ENCODE measurements around the gene SUFU. TPM values are rescaled to one million over a fixed set of nuclear protein-coding genes. Genes with fewer than 3 reads are reported as not detected.

The SUFU gene
- total and polyA plus RNA-seq, 2 of the 13 experiments (the other 11 are each of a cell fraction or from before 2014, with no cell fraction given) = 2.9 to 5.5 TPM

DNA sequence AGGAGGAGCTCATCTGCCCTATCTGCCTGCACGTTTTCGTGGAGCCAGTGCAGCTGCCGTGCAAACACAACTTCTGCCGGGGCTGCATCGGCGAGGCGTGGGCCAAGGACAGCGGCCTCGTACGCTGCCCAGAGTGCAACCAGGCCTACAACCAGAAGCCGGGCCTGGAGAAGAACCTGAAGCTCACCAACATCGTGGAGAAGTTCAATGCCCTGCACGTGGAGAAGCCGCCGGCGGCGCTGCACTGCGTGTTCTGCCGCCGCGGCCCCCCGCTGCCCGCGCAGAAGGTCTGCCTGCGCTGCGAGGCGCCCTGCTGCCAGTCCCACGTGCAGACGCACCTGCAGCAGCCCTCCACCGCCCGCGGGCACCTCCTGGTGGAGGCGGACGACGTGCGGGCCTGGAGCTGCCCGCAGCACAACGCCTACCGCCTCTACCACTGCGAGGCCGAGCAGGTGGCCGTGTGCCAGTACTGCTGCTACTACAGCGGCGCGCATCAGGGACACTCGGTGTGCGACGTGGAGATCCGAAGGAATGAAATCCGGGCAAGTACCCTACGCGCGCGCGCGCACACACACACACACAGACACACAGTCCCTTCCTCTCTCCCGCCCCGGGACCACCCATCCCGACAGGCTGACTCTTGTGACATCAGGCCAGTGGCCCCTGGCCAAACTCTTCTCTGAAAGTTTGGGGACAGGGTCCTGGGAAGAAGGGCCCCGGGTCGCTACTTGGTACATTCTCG lies 141.0 kb downstream of the SUFU start (continued):
- TF ChIP-seq, protein P1, sequence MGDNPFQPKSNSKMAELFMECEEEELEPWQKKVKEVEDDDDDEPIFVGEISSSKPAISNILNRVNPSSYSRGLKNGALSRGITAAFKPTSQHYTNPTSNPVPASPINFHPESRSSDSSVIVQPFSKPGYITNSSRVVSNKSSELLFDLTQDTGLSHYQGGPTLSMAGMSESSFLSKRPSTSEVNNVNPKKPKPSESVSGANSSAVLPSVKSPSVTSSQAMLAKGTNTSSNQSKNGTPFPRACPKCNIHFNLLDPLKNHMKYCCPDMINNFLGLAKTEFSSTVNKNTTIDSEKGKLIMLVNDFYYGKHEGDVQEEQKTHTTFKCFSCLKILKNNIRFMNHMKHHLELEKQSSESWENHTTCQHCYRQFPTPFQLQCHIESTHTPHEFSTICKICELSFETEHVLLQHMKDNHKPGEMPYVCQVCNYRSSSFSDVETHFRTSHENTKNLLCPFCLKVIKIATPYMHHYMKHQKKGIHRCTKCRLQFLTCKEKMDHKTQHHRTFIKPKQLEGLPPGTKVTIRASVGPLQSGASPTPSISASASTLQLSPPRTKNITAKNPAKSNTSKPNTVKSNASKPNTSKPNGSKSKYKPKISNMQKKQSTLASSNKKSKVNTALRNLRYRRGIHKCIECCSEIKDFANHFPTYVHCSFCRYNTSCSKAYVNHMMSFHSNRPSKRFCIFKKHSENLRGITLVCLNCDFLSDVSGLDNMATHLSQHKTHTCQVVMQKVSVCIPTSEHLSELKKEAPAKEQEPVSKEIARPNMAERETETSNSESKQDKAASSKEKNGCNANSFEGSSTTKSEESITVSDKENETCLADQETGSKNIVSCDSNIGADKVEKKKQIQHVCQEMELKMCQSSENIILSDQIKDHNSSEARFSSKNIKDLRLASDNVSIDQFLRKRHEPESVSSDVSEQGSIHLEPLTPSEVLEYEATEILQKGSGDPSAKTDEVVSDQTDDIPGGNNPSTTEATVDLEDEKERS (CRISPR knock-in tag; IDR thresholded peaks at IDR 0.05) = no peak
- peak; percentile 89 for TF ChIP-seq RAD21 (CRISPR knock-in tag; IDR thresholded peaks at IDR 0.05)
- TF ChIP-seq TCF7L2 (IDR thresholded peaks at IDR 0.05; ENCODE audit: low read depth, low read length) = no peak
- TF ChIP-seq ZBTB38 (CRISPR knock-in tag; IDR thresholded peaks at IDR 0.05) = peak; percentile 78
- peak; percentile 14; the same call in 1 of the 2 replicates for TF ChIP-seq HNF4A (CRISPR knock-in tag; IDR thresholded peaks at IDR 0.05)
- peak; percentile 67 for TF ChIP-seq KMT2A (CRISPR knock-in tag; IDR thresholded peaks at IDR 0.05)
- peak; percentile 96; the same call in 1 of the 2 replicates for TF ChIP-seq ZSCAN20 (CRISPR knock-in tag; IDR thresholded peaks at IDR 0.05; ENCODE audit: borderline replicate concordance)
- TF ChIP-seq, protein P2, sequence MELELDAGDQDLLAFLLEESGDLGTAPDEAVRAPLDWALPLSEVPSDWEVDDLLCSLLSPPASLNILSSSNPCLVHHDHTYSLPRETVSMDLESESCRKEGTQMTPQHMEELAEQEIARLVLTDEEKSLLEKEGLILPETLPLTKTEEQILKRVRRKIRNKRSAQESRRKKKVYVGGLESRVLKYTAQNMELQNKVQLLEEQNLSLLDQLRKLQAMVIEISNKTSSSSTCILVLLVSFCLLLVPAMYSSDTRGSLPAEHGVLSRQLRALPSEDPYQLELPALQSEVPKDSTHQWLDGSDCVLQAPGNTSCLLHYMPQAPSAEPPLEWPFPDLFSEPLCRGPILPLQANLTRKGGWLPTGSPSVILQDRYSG (CRISPR knock-in tag; IDR thresholded peaks at IDR 0.05) = peak; percentile 95; the same call in 1 of the 2 replicates
- TF ChIP-seq, protein P3, sequence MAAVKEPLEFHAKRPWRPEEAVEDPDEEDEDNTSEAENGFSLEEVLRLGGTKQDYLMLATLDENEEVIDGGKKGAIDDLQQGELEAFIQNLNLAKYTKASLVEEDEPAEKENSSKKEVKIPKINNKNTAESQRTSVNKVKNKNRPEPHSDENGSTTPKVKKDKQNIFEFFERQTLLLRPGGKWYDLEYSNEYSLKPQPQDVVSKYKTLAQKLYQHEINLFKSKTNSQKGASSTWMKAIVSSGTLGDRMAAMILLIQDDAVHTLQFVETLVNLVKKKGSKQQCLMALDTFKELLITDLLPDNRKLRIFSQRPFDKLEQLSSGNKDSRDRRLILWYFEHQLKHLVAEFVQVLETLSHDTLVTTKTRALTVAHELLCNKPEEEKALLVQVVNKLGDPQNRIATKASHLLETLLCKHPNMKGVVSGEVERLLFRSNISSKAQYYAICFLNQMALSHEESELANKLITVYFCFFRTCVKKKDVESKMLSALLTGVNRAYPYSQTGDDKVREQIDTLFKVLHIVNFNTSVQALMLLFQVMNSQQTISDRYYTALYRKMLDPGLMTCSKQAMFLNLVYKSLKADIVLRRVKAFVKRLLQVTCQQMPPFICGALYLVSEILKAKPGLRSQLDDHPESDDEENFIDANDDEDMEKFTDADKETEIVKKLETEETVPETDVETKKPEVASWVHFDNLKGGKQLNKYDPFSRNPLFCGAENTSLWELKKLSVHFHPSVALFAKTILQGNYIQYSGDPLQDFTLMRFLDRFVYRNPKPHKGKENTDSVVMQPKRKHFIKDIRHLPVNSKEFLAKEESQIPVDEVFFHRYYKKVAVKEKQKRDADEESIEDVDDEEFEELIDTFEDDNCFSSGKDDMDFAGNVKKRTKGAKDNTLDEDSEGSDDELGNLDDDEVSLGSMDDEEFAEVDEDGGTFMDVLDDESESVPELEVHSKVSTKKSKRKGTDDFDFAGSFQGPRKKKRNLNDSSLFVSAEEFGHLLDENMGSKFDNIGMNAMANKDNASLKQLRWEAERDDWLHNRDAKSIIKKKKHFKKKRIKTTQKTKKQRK (IDR thresholded peaks at IDR 0.05; ENCODE audit: low read length) = no peak
- peak; percentile 94; the same call in 1 of the 2 replicates for TF ChIP-seq ZNF101 (CRISPR knock-in tag; IDR thresholded peaks at IDR 0.05; ENCODE audit: borderline replicate concordance, low read depth)
- TF ChIP-seq GFI1 (CRISPR knock-in tag; IDR thresholded peaks at IDR 0.05; ENCODE audit: borderline replicate concordance) = peak; percentile 64; the same call in 1 of the 2 replicates
- TF ChIP-seq, protein P4, sequence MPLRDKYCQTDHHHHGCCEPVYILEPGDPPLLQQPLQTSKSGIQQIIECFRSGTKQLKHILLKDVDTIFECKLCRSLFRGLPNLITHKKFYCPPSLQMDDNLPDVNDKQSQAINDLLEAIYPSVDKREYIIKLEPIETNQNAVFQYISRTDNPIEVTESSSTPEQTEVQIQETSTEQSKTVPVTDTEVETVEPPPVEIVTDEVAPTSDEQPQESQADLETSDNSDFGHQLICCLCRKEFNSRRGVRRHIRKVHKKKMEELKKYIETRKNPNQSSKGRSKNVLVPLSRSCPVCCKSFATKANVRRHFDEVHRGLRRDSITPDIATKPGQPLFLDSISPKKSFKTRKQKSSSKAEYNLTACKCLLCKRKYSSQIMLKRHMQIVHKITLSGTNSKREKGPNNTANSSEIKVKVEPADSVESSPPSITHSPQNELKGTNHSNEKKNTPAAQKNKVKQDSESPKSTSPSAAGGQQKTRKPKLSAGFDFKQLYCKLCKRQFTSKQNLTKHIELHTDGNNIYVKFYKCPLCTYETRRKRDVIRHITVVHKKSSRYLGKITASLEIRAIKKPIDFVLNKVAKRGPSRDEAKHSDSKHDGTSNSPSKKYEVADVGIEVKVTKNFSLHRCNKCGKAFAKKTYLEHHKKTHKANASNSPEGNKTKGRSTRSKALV (CRISPR knock-in tag; IDR thresholded peaks at IDR 0.05) = peak; percentile 62; the same call in 1 of the 2 replicates
- TF ChIP-seq ZNF790 (CRISPR knock-in tag; IDR thresholded peaks at IDR 0.05; ENCODE audit: borderline replicate concordance) = no peak
- TF ChIP-seq SPEN (CRISPR knock-in tag; IDR thresholded peaks at IDR 0.05; ENCODE audit: low read depth) = peak; percentile 46; the same call in 1 of the 2 replicates
- peak; percentile 85 for TF ChIP-seq ARNT2 (CRISPR knock-in tag; IDR thresholded peaks at IDR 0.05; ENCODE audit: low read depth)

Data from HepG2 (cell line).